CD4-positive, CD25-positive, alpha-beta regulatory T cell (primary cell): ENCODE results near the gene PRDM10. TPM values are rescaled to one million over a fixed set of nuclear protein-coding genes. Genes with fewer than 3 reads are reported as not detected.

Experiments
- ATAC-seq, 2 donors: fragments of 150-1000 bp; cut with Tn5 transposase; one replicate each; pipeline ENCODE4 v1.10.0; 2021; ENCODE audit warnings: low read depth in 2 of 2, moderate number of reproducible peaks in 2 of 2, moderate library complexity in 1 of 2
- DNase-seq, 3 donors: peaks; one replicate each; pipeline versions ENCODE4 v3.0.0 to v3.0.0-alpha.2; 2012 to 2022; ENCODE audit warnings: mixed read lengths in 1 of 3
- H3K27ac ChIP-seq: one replicate; pipeline ENCODE4 v1.7.0; 2013; ENCODE audit warnings: mild to moderate bottlenecking, low read length; ENCODE audit not compliant: insufficient read depth, poor library complexity, severe bottlenecking
- H3K27me3 ChIP-seq: one replicate; pipeline ENCODE4 v1.7.0; 2013; ENCODE audit warnings: low read length; ENCODE audit not compliant: control insufficient read depth, insufficient read depth
- H3K36me3 ChIP-seq: one replicate; pipeline ENCODE4 v1.7.0; 2013; ENCODE audit warnings: mild to moderate bottlenecking, low read length, moderate library complexity; ENCODE audit not compliant: control insufficient read depth, insufficient read depth
- H3K4me1 ChIP-seq: 2 replicates; pipeline ENCODE4 v1.7.0; 2013; ENCODE audit warnings: mild to moderate bottlenecking, low read length; ENCODE audit not compliant: insufficient read depth, control insufficient read depth, poor library complexity, severe bottlenecking
- H3K4me3 ChIP-seq: one replicate; pipeline ENCODE4 v1.7.0; 2013; ENCODE audit warnings: low read depth, mild to moderate bottlenecking, low read length, moderate library complexity
- H3K9me3 ChIP-seq, 2 experiments: 1 replicate in 1 of 2; 2 replicates in 1 of 2; pipeline ENCODE4 v1.7.0; 2013; ENCODE audit warnings: low read length in 2 of 2, mild to moderate bottlenecking in 1 of 2, moderate library complexity in 1 of 2; ENCODE audit not compliant: control insufficient read depth in 2 of 2
- H3K27ac Mint-ChIP-seq, 3 donors: one replicate each; pipeline ENCODE4 v1.8.0; 2020 to 2022; ENCODE audit warnings: mild to moderate bottlenecking in 3 of 3, mixed read lengths in 3 of 3, moderate library complexity in 2 of 3
- H3K27me3 Mint-ChIP-seq: one replicate; pipeline ENCODE4 v1.8.0; 2022; ENCODE audit warnings: mild to moderate bottlenecking, mixed read lengths
- H3K36me3 Mint-ChIP-seq: one replicate; pipeline ENCODE4 v1.8.0; 2020; ENCODE audit warnings: mixed read lengths
- H3K4me1 Mint-ChIP-seq, 4 donors: one replicate each; pipeline ENCODE4 v1.8.0; 2020 to 2022; ENCODE audit warnings: mixed read lengths in 4 of 4, mild to moderate bottlenecking in 1 of 4
- H3K4me3 Mint-ChIP-seq, 4 donors: one replicate each; pipeline ENCODE4 v1.8.0; 2020 to 2022; ENCODE audit warnings: mild to moderate bottlenecking in 4 of 4, mixed read lengths in 4 of 4, moderate library complexity in 3 of 4
- H3K9me3 Mint-ChIP-seq, 7 donors: one replicate each; pipeline ENCODE4 v1.8.0; 2020 to 2022; ENCODE audit warnings: mixed read lengths in 7 of 7, mild to moderate bottlenecking in 3 of 7, moderate library complexity in 2 of 7
- polyA plus RNA-seq, 4 donors: library from polyadenylated mRNA; unstranded; fragments of 300-500 nt; fragmentation: Illumina TruSeq; gene quantifications; one replicate each; pipeline ENCODE4 v1.2.3, GENCODE V29; 2021
- total RNA-seq: library from RNA; stranded (reverse); gene quantifications from one replicate; pipeline ENCODE4 v1.2.3, GENCODE V29; 2022

The PRDM10 gene
- total and polyA plus RNA-seq, 5 donors from 2014 or later = 2.6 to 15.8 (median 2.8) TPM

DNA sequence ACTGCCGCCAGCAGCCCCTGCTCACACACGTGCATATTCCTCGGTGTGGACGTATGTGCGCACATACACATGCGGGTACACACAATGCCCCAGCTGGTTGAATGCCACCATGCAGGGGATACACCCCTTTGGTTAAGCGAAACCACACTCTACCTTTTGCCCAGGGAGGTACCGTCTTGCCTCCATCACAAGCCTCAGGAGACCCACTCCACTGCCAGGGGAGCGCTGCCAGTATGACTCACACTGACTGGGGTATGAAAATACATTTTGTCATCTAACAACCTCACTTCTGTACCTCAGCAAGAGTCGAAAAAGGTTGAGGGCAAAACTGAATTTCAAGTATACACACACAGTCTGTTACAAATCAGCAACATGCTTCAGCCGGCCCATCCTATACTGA lies 147.5 kb downstream of the PRDM10 start:
- Histone ChIP-seq H3K27me3 (no peaks in the 10 kb centered on the region), H3K4me3 (no peak overlapping the region), H3K36me3 (peaks cover 2% of the 10 kb centered on the region), H3K27ac (no peak overlapping the region), H3K4me1 (peaks cover 14% of the 10 kb centered on the region), H3K9me3 (no peaks in the 10 kb centered on the region)
- peaks cover 8% of the 10 kb centered on the region for H3K36me3 Mint-ChIP-seq
- no peaks in the 10 kb centered on the region for H3K27me3 Mint-ChIP-seq
- H3K4me3 Mint-ChIP-seq = no peak overlapping the region
- no peaks in the 10 kb centered on the region for H3K9me3 Mint-ChIP-seq
- no peak for DNase-seq
- H3K27ac Mint-ChIP-seq = peak overlapping the region; percentile 76 to 99 (median 98)
- no peak for ATAC-seq
- peaks cover 0 to 60% (median 28%) of the 10 kb centered on the region in 4 donors for H3K4me1 Mint-ChIP-seq

- H3K9me3 Mint-ChIP-seq = no peaks in the 10 kb centered on the region
- no peaks in the 10 kb centered on the region for H3K9me3 ChIP-seq
- no peaks in the 10 kb centered on the region for H3K27me3 ChIP-seq
- no peaks in the 10 kb centered on the region for H3K36me3 ChIP-seq
- H3K27ac Mint-ChIP-seq = peak overlapping the region; percentile 98 to 100 (median 99)
- no peak overlapping the region for H3K27ac ChIP-seq
- peak overlapping the region; percentile 11 to 83 (median 72) for H3K4me3 Mint-ChIP-seq
- peaks cover 0 to 53% (median 27%) of the 10 kb centered on the region in 4 donors for H3K4me1 Mint-ChIP-seq
- peak overlapping the region; percentile 58 for H3K4me3 ChIP-seq
- DNase-seq = no peak
- peak in 1 of 2 donors; percentile 17 for ATAC-seq
- no peaks in the 10 kb centered on the region for H3K27me3 Mint-ChIP-seq
- peaks cover 14% of the 10 kb centered on the region for H3K4me1 ChIP-seq
- H3K36me3 Mint-ChIP-seq = peaks cover 4% of the 10 kb centered on the region
Observed at GRCh38 chr11:129854232-129854805, 148.3 kb downstream of the PRDM10 start.

DNA sequence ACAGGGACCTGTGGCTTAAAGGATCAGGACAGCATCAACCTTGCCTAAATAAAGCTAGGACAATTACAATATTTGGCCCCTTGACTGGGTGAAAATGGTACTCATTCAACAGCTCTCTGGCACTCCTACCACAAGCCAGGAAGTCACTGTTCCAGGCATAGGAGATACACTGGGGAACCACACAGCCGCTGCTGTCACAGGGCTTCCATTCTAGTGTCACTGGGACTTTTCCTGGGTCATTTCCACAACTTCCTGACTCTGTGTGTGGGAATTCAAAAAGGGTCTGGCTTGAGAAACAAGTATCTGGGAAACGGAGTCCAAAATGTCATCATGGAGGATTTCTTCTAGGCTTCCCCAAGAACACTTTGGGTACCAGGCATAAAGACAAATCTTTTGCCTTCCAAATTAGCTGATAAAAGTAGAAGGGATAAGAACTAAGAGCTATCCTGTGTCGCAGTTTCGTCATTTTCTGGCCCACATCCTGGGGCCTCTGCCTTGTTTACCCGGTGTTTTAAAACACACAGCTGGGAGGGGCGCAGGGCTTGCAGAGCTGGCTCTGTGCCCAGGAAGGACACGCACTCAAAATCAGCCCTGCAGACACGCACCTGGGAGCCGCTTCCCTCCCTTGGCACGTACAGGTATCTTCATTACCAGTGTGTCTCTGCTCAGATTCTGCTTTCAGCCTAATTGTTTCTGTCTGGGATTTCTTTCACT lies 149.0 kb downstream of the PRDM10 start:
- DNase-seq (peak; percentile 21 to 91 (median 87)), ATAC-seq (peak; percentile 86 to 89)
- Mint-ChIP-seq H3K27ac (peak overlapping the region; percentile 98 to 100 (median 99)), H3K27me3 (no peaks in the 10 kb centered on the region), H3K4me3 (peak overlapping the region; percentile 11 to 83 (median 72)), H3K4me1 (peaks cover 0 to 49% (median 23%) of the 10 kb centered on the region in 4 donors), H3K36me3 (peaks cover 4% of the 10 kb centered on the region), H3K9me3 (no peaks in the 10 kb centered on the region)
- no peaks in the 10 kb centered on the region for H3K36me3 ChIP-seq
- no peaks in the 10 kb centered on the region for H3K27me3 ChIP-seq
- no peaks in the 10 kb centered on the region for H3K9me3 ChIP-seq
- peak overlapping the region; percentile 58 for H3K4me3 ChIP-seq
- peak overlapping the region; percentile 64 for H3K27ac ChIP-seq
- peaks cover 14% of the 10 kb centered on the region for H3K4me1 ChIP-seq

GRCh38 chr11:129852125-129852740 lies 150.4 kb downstream of the PRDM10 start:
- H3K9me3 Mint-ChIP-seq = no peaks in the 10 kb centered on the region
- ATAC-seq (no peak), DNase-seq (no peak)
- peak overlapping the region in 2 of 3 donors; percentile 98 to 99 for H3K27ac Mint-ChIP-seq
- peak overlapping the region in 3 of 4 donors; percentile 4 to 16 (median 15) for H3K4me3 Mint-ChIP-seq
- H3K4me1 Mint-ChIP-seq = peaks cover 0 to 44% (median 19%) of the 10 kb centered on the region in 4 donors
- no peaks in the 10 kb centered on the region for H3K36me3 ChIP-seq
- no peak overlapping the region for H3K27ac ChIP-seq
- no peak overlapping the region for H3K4me3 ChIP-seq
- no peaks in the 10 kb centered on the region for H3K36me3 Mint-ChIP-seq
- H3K27me3 Mint-ChIP-seq = no peaks in the 10 kb centered on the region
- H3K9me3 ChIP-seq = no peaks in the 10 kb centered on the region
- H3K27me3 ChIP-seq = no peaks in the 10 kb centered on the region
- peaks cover 14% of the 10 kb centered on the region for H3K4me1 ChIP-seq

Other genes starting within 250 kb of the PRDM10 start
- gene TMEM45B, start 187.0 kb downstream of the PRDM10 start, total RNA-seq = 1.1 TPM
- 1 to 10 TPM; 2.7 to 9.7 (median 3.7) TPM for gene TMEM45B, start 187.0 kb downstream of the PRDM10 start, polyA plus RNA-seq
- gene NFRKB, start 107.3 kb downstream of the PRDM10 start, total RNA-seq = 41.0 TPM
- gene NFRKB, start 107.3 kb downstream of the PRDM10 start, polyA plus RNA-seq = 10 to 100 TPM; 12.8 to 21.0 (median 19.2) TPM
- 53.3 TPM for gene APLP2, start 67.1 kb upstream of the PRDM10 start, total RNA-seq
- 10 to 100 TPM; 72.7 to 86.6 (median 78.1) TPM for gene APLP2, start 67.1 kb upstream of the PRDM10 start, polyA plus RNA-seq
- gene ST14, start 156.9 kb upstream of the PRDM10 start, total RNA-seq = not detected
- gene ST14, start 156.9 kb upstream of the PRDM10 start, polyA plus RNA-seq = under 1 TPM in 2 of 4 donors, not detected in 2; 0.05 to 0.06 TPM